Thoracic aorta (tissue), 2 donors: ENCODE measurements around the gene TNFRSF1A. TPM values are rescaled to one million over a fixed set of nuclear protein-coding genes. Genes with fewer than 3 reads are reported as not detected.

Experiments used
- ATAC-seq: fragments of 150-250 bp; one replicate; pipeline ENCODE4 v1.8.0; 2017; ENCODE audit warnings: low read depth; ENCODE audit not compliant: insufficient number of reproducible peaks, low FRiP score
- DNase-seq: peaks from one replicate; pipeline ENCODE4 v3.0.0-alpha.2; 2020; ENCODE audit warnings: low spot score
- H3K27ac ChIP-seq, 2 donors: fragments of 200-600 bp; sonication (generic); 1 replicate in 1 of 2; 2 replicates in 1 of 2; pipeline ENCODE4 v1.5.1; 2016; ENCODE audit warnings: mild to moderate bottlenecking in 2 of 2, moderate library complexity in 2 of 2
- H3K27me3 ChIP-seq: fragments of 200-600 bp; sonication (generic); replicated peaks from 2 replicates; pipeline ENCODE4 v1.6.0; 2016; ENCODE audit warnings: mild to moderate bottlenecking; ENCODE audit not compliant: insufficient read depth
- H3K36me3 ChIP-seq: fragments of 200-600 bp; sonication (generic); one replicate; pipeline ENCODE4 v1.5.1; 2016
- H3K4me1 ChIP-seq, 2 donors: fragments of 200-600 bp; sonication (generic); 1 replicate in 1 of 2; 2 replicates in 1 of 2; pipeline versions ENCODE4 v1.5.1 to v1.6.0; 2016; ENCODE audit warnings: low read depth in 2 of 2, mild to moderate bottlenecking in 1 of 2; ENCODE audit not compliant: control insufficient read depth in 1 of 2
- H3K4me3 ChIP-seq: fragments of 200-600 bp; sonication (generic); 2 replicates; pipeline ENCODE4 v1.5.1; 2016; ENCODE audit warnings: mild to moderate bottlenecking
- H3K9me3 ChIP-seq: fragments of 200-600 bp; sonication (generic); 2 replicates; pipeline ENCODE4 v1.5.1; 2016
- total RNA-seq, 2 donors: library from RNA; depleted of rRNA; stranded (reverse); fragments of >200 nt; gene quantifications; one replicate each; pipeline versions ENCODE4 v1.1.0 to v1.2.3, GENCODE V29; 2016
- TF ChIP-seq, protein P1 (sequence below): fragments of 200-600 bp; sonication (generic); IDR thresholded peaks from one replicate; pipeline ENCODE4 v1.5.1; 2019; ENCODE audit warnings: antibody characterized with exemption

TNFRSF1A gene
- total RNA-seq, 2 donors from 2014 or later: 311 to 384 TPM

DNA sequence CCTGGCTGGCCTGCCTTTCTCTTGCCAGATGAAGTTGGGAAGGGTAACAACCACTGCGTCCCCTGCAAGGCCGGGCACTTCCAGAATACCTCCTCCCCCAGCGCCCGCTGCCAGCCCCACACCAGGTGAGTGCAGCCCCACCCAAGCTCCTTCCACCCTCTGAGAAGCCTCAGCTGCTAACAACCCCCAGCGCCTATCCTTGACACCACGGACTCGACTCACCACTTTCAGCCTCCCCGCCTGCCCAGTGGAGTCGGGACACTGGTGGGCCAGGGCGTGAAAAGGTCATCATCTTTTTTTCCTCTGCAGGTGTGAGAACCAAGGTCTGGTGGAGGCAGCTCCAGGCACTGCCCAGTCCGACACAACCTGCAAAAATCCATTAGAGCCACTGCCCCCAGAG is 44.2 kb upstream of the TNFRSF1A start:
- no peak for ATAC-seq
- TF ChIP-seq, protein P1, sequence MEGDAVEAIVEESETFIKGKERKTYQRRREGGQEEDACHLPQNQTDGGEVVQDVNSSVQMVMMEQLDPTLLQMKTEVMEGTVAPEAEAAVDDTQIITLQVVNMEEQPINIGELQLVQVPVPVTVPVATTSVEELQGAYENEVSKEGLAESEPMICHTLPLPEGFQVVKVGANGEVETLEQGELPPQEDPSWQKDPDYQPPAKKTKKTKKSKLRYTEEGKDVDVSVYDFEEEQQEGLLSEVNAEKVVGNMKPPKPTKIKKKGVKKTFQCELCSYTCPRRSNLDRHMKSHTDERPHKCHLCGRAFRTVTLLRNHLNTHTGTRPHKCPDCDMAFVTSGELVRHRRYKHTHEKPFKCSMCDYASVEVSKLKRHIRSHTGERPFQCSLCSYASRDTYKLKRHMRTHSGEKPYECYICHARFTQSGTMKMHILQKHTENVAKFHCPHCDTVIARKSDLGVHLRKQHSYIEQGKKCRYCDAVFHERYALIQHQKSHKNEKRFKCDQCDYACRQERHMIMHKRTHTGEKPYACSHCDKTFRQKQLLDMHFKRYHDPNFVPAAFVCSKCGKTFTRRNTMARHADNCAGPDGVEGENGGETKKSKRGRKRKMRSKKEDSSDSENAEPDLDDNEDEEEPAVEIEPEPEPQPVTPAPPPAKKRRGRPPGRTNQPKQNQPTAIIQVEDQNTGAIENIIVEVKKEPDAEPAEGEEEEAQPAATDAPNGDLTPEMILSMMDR: no peak
- Histone ChIP-seq H3K9me3 (no peaks in the 10 kb centered on the region), H3K27me3 (no peaks in the 10 kb centered on the region), H3K4me1 (peaks cover 19 to 41% of the 10 kb centered on the region in 2 donors), H3K36me3 (peaks cover 34% of the 10 kb centered on the region), H3K4me3 (no peak overlapping the region), H3K27ac (peak overlapping the region in 1 of 2 donors; percentile 17)
- DNase-seq: no peak

DNA sequence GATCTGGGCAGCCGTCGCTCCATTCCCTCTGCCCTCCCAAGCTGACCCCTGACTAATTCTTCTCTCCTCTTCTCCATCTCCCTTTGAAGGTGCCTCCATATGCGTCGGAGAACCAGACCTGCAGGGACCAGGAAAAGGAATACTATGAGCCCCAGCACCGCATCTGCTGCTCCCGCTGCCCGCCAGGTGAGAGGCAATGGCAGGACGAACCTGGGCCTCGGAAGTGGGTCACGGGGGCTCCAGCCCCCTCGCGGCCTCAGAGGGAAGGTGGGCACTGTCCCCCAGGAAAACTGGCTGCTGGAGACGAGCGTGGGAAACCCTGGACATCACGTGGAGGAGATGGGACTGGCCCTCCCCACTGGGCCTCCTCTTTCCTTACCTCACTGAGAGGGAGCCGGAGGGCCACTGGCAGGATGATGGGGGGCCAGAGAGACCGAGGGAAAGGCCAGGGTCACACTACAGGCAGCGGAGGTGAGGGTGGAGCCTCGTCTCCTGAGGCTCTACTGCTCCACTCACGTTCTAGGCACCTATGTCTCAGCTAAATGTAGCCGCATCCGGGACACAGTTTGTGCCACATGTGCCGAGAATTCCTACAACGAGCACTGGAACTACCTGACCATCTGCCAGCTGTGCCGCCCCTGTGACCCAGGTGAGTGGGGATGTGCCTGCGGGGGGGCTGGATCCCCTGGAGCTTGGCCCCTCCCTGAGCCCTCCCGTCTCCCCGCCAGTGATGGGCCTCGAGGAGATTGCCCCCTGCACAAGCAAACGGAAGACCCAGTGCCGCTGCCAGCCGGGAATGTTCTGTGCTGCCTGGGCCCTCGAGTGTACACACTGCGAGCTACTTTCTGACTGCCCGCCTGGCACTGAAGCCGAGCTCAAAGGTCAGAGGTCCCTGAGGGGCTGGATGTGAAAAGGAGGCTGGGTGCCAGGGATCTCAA is 42.9 kb upstream of the TNFRSF1A start:
- Histone ChIP-seq H3K9me3 (no peaks in the 10 kb centered on the region), H3K4me3 (peak overlapping the region; percentile 89), H3K27me3 (no peaks in the 10 kb centered on the region), H3K27ac (peak overlapping the region; percentile 96 to 99), H3K4me1 (peaks cover 19 to 41% of the 10 kb centered on the region in 2 donors), H3K36me3 (peaks cover 30% of the 10 kb centered on the region)
- TF ChIP-seq, protein P1: no peak
- ATAC-seq (no peak), DNase-seq (no peak)

DNA sequence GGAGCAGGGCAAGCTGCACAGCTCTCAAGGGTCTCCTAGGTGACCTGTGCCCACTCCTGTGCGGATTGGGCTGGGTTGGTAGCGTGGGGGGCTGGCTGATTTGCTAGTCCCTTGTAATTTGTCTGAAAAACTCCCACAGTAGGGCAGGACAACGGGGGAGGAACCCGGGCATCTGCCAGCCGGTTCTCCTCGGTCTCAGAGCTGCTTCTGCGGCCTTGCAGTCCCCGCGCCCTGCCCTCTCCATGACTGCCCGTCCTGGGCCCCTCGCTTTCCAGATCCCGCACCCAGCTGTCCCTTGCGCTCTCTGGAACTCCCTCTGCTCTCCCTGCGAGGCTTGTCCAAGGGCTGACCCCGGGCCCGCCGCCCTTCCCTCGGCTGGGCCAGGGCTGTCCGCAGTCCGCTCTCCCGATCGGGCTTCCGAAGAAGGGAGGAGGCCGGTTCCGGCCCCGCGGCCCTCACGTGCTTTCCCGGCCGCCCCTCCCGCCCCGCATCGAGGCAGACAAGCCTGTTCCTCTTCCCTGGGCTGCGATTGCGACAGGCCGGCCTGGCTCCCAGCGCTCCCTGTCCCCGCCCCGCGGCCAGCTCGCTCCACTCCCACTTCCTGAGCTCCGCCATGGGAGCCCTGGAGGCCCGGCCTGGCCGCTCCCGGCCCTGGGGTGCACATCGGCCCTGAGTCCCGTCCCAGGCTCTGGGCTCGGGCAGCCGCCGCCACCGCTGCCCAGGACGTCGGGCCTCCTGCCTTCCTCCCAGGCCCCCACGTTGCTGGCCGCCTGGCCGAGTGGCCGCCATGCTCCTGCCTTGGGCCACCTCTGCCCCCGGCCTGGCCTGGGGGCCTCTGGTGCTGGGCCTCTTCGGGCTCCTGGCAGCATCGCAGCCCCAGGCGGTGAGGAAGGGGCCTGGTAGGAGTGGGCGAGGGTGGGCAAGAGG is 42.0 kb upstream of the TNFRSF1A start, which contains the start of gene LTBR:
Gene LTBR, plus strand, starts transcription at position 591 of the 927 bp plus-strand sequence. Its CDS starts 197 bp downstream, at position 788.
- TF ChIP-seq, protein P1: no peak
- ATAC-seq (peak; percentile 72), DNase-seq (peak; percentile 80)
- Histone ChIP-seq H3K9me3 (no peaks in the 10 kb centered on the region), H3K4me1 (peaks cover 22 to 41% of the 10 kb centered on the region in 2 donors), H3K36me3 (peaks cover 25% of the 10 kb centered on the region), H3K27ac (peak within 1 kb of the TSS; percentile 96 to 99), H3K27me3 (no peaks in the 10 kb centered on the region), H3K4me3 (peak within 1 kb of the TSS; percentile 89)

DNA sequence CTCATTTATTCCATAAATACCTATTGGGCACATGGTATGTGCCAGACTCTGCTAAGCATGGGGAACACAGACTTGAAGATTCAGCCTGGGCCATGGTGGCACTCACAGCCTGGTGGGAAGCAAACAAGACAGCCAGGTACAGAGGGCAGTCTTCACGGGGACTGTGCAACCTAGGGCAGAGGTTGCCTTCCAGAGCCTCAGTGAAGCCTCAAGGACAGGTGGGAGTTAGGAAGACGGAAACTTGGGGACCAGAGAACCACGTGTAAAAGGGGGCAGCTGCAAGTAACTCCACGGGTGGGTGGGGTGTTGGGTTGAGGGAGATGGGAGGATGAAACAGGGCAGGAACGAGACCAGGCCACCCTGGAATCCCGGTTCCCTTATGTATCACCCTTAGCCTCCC is 41.1 kb upstream of the TNFRSF1A start:
- Histone ChIP-seq H3K4me3 (peak overlapping the region; percentile 89), H3K4me1 (peaks cover 22 to 41% of the 10 kb centered on the region in 2 donors), H3K27ac (peak overlapping the region; percentile 96 to 99), H3K27me3 (no peaks in the 10 kb centered on the region), H3K9me3 (no peaks in the 10 kb centered on the region), H3K36me3 (peaks cover 17% of the 10 kb centered on the region)
- DNase-seq (no peak), ATAC-seq (no peak)
- TF ChIP-seq, protein P1: no peak
